Heart right ventricle (tissue), 16 donors: ENCODE measurements around the gene PIP5K1A. TPM values are rescaled to one million over a fixed set of nuclear protein-coding genes. Genes with fewer than 3 reads are reported as not detected.
A peak's percentile ranks its signal among the peaks of the same experiment; 100 is the strongest.

Experiments
- ATAC-seq, 8 donors: fragments of 200-7000 bp; cut with Tn5 transposase; one replicate each; pipeline ENCODE4 v1.9.1; 2020; ENCODE audit warnings: mild to moderate bottlenecking in 8 of 8, moderate library complexity in 8 of 8, moderate number of reproducible peaks in 1 of 8
- DNase-seq, 2 donors: peaks; one replicate each; pipeline ENCODE4 v3.0.0-alpha.2; 2020
- H3K27ac ChIP-seq, 10 donors: fragments of 200-600 bp; sonication (generic) in 2 of 10; one replicate each; pipeline versions ENCODE4 v1.5.0 to v1.8.0; 2020 to 2022; ENCODE audit warnings: mild to moderate bottlenecking in 3 of 10
- H3K27me3 ChIP-seq, 7 donors: fragments of 200-600 bp; one replicate each; pipeline ENCODE4 v1.8.0; 2021 to 2022; ENCODE audit warnings: mild to moderate bottlenecking in 2 of 7
- H3K36me3 ChIP-seq, 9 donors: fragments of 200-600 bp; sonication (generic) in 1 of 9; one replicate each; pipeline versions ENCODE4 v1.5.0 to v1.8.0; 2020 to 2022; ENCODE audit warnings: mild to moderate bottlenecking in 2 of 9
- H3K4me1 ChIP-seq, 9 donors: fragments of 200-600 bp; sonication (generic) in 1 of 9; one replicate each; pipeline versions ENCODE4 v1.5.0 to v1.8.0; 2020 to 2022; ENCODE audit warnings: mild to moderate bottlenecking in 4 of 9
- H3K4me3 ChIP-seq, 10 donors: fragments of 200-600 bp; sonication (generic) in 2 of 10; one replicate each; pipeline versions ENCODE4 v1.5.0 to v1.8.0; 2020 to 2022; ENCODE audit warnings: mild to moderate bottlenecking in 7 of 10, moderate library complexity in 2 of 10
- H3K9me3 ChIP-seq, 11 donors: fragments of 200-600 bp in 10 of 11; sonication (generic) in 2 of 11; one replicate each; pipeline versions ENCODE4 v1.5.0 to v1.8.0; 2013 to 2022; ENCODE audit warnings: mild to moderate bottlenecking in 2 of 11, control low read depth in 1 of 11, moderate library complexity in 1 of 11
- WGBS, 2 donors: extraction: QIAGEN DNeasy Blood & Tissue Kit; methylation state at CpG; one replicate each; pipeline ENCODE4 v1.1.7; 2013; ENCODE audit warnings: inconsistent platforms in 1 of 2; 5-methylcytosine and 5-hydroxymethylcytosine counted together
- intact Hi-C, 10 donors: fragments of 100-400 bp; cut with DNase I; formaldehyde crosslinking; loops; one replicate each; pipeline versions ENCODE4 v1.11.1 to v1.14.2; 2022
- polyA plus RNA-seq, 2 donors: library from polyadenylated mRNA; stranded (reverse); fragments of 200-250 nt; gene quantifications; one replicate each; pipeline ENCODE4 v1.2.3, GENCODE V29; 2013
- total RNA-seq, 10 donors: library from RNA; stranded (reverse); fragmentation: NEBNext Ultra II Directional in 3 of 10; extraction: Animal tissue kit (Norgen Biotek cat#: 25700) in 3 of 10; gene quantifications; one replicate each; pipeline versions ENCODE4 v1.2.1 to v1.2.4, GENCODE V29; 2021 to 2023
- TF ChIP-seq, protein P1 (sequence below), 9 donors: fragments of 200-600 bp; sonication (generic) in 2 of 9; IDR thresholded peaks; one replicate each; pipeline versions ENCODE4 v1.5.0 to v1.8.0; 2021 to 2022; ENCODE audit warnings: antibody characterized with exemption in 9 of 9, mild to moderate bottlenecking in 5 of 9, moderate library complexity in 1 of 9
- donor health status: Arrhythmogenic right ventricular cardiomyopathy.
- donor health status: ischemic (EF 13 %, LVEDD 7.1; RV severe dilation, severe dysfunction).
- donor health status: healthy with polysubstance abuse.
- donor health status: DM: no; HTN: yes; CAD: no.
- donor health status: DM: no; HTN: no; CAD: no.
- donor health status: ischemic (EF 25% LVEDD 6.9; RV normal size, moderate dysfunction).
- donor health status: ischemic (EF 25% LVEDD 5.7; RV mildly dilated, moderate dysfunction).
- donor health status: healthy.
- donor health status: DM: yes; HTN: yes; CAD: no.
- donor health status: Ischemic cardiomyopathy.
- donor health status: ischemic (EF 35%, LVEDD 5.7; RV mildly dilated, moderate dysfunction).
- donor health status: nonischemic (EF 11% LVEDD 7.7; RV severe dilation, severe dysfunction).
- donor health status: DM: yes; HTN: yes; CAD: no.
- donor health status: PGD.
- donor health status: ischemic (EF 29% LVEDD 5.4; RV normal size, mild dysfunction).
- donor health status: nonischemic (EF 23%, LVEDD 6.1; RV moderate dilation, normal function).

The PIP5K1A gene
- total and polyA plus RNA-seq, 12 donors: 11.5 to 48.0 (median 38.7) TPM

DNA sequence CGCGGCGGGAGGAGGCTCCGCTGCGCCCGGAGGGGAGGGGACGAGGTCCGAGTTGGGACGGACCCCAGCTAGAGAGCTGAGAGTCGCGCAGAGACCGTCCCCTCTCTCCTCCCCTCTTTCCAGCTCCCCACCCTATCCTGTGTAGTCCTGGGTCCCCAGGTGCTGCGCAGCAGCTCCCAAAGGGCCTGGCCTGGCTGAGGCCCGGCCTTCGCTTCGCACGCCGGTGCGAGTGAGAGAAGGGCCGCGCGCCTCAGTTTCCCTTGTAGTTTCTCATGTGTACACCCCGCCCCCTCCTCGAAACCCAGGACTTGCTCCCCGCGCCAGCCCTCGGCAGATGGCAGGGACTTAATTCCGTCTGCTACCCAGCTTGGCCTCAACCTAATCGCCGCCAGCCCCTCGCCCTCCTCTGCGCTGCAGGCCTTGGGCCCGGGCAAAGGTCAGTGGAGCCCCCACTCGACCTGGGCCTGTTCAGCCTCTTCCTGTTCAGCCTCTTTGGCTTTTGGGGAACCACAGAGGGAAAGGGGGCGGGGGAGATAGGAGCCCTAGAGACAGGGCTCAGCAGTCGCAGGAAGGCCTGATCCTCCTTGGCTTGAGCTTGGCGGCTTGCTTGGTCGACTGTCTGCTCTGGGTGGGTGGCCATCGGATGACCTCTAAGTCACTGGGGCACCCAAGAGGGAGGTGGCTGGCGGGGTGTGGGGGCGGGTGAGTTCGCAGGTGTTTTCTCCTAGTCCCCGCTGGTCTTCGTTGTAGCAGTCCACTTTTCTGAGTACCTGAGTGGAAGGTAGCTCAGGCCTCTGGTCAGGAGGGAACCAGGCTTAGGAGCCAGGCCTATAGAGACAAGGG is 84.8 kb downstream of the PIP5K1A start:
- 9 to 11% methylated on average over 44 of the region's 44 CpGs for WGBS, 2 donors
- TF ChIP-seq, protein P1, sequence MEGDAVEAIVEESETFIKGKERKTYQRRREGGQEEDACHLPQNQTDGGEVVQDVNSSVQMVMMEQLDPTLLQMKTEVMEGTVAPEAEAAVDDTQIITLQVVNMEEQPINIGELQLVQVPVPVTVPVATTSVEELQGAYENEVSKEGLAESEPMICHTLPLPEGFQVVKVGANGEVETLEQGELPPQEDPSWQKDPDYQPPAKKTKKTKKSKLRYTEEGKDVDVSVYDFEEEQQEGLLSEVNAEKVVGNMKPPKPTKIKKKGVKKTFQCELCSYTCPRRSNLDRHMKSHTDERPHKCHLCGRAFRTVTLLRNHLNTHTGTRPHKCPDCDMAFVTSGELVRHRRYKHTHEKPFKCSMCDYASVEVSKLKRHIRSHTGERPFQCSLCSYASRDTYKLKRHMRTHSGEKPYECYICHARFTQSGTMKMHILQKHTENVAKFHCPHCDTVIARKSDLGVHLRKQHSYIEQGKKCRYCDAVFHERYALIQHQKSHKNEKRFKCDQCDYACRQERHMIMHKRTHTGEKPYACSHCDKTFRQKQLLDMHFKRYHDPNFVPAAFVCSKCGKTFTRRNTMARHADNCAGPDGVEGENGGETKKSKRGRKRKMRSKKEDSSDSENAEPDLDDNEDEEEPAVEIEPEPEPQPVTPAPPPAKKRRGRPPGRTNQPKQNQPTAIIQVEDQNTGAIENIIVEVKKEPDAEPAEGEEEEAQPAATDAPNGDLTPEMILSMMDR (IDR thresholded peaks at IDR 0.05): no peak
- no peaks in the 10 kb centered on the region for H3K9me3 ChIP-seq
- DNase-seq (peak in 1 of 2 donors; percentile 32), ATAC-seq (peak in 2 of 8 donors; percentile 0 to 15)
- H3K27ac ChIP-seq: peak overlapping the region; percentile 94 to 99 (median 97)
- no peaks in the 10 kb centered on the region for H3K27me3 ChIP-seq
- intact Hi-C loops: loop anchor here in 3 of 10 donors (5.0 to 10.0 kb wide), 3 partner anchors 44 to 114 kb away; partner anchors contain the start of genes PI4KB (in 1 of the 3), PSMB4 (in 1 of the 3) and RFX5 (in 1 of the 3)
- peaks cover 0 to 35% (median 25%) of the 10 kb centered on the region in 9 donors for H3K36me3 ChIP-seq
- peak overlapping the region; percentile 73 to 96 (median 86) for H3K4me3 ChIP-seq
- peaks cover 0 to 30% (median 20%) of the 10 kb centered on the region in 9 donors for H3K4me1 ChIP-seq

DNA sequence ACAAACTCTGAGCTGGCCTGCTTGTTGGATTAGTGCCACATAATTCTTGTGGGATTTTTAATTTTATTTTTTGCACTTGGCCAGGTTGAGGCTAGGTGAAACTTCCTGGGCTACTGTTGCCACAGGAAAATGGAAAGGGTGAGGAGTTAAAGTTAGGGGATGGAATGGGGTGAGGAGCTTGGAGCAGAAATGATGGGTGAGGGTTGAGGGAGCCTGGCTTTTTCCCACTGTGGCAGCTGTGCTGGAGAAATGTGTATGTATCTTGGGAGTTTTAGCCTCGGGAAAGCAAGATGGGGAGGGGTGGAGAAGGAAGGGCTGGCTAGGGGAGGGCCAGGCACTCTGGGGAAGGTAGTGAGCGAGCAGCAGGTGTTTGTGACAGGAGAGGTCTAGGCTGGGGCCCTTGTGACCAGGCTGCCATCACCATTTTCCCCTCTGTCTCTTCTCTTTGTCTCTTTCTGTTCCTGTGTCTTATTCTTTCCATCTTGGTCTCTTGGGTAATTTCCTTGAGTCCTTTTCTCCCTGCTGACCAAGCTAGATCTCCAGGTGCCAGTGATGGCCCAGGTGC is 85.7 kb downstream of the PIP5K1A start:
- H3K4me1 ChIP-seq: peaks cover 0 to 30% (median 20%) of the 10 kb centered on the region in 9 donors
- TF ChIP-seq, protein P1 (IDR thresholded peaks at IDR 0.05): no peak
- intact Hi-C loops: loop anchor here in 3 of 10 donors (5.0 to 10.0 kb wide), 3 partner anchors 43 to 113 kb away; partner anchors contain the start of genes PI4KB (in 1 of the 3), PSMB4 (in 1 of the 3) and RFX5 (in 1 of the 3)
- peaks cover 0 to 45% (median 31%) of the 10 kb centered on the region in 9 donors for H3K36me3 ChIP-seq
- peak overlapping the region in 6 of 10 donors; percentile 94 to 99 (median 96) for H3K27ac ChIP-seq
- peak overlapping the region in 6 of 10 donors; percentile 73 to 93 (median 84) for H3K4me3 ChIP-seq
- WGBS, 2 donors: 67 to 72% methylated on average over 2 of the region's 2 CpGs
- ATAC-seq: no peak
- DNase-seq: no peak
- H3K9me3 ChIP-seq: no peaks in the 10 kb centered on the region
- no peaks in the 10 kb centered on the region for H3K27me3 ChIP-seq

DNA sequence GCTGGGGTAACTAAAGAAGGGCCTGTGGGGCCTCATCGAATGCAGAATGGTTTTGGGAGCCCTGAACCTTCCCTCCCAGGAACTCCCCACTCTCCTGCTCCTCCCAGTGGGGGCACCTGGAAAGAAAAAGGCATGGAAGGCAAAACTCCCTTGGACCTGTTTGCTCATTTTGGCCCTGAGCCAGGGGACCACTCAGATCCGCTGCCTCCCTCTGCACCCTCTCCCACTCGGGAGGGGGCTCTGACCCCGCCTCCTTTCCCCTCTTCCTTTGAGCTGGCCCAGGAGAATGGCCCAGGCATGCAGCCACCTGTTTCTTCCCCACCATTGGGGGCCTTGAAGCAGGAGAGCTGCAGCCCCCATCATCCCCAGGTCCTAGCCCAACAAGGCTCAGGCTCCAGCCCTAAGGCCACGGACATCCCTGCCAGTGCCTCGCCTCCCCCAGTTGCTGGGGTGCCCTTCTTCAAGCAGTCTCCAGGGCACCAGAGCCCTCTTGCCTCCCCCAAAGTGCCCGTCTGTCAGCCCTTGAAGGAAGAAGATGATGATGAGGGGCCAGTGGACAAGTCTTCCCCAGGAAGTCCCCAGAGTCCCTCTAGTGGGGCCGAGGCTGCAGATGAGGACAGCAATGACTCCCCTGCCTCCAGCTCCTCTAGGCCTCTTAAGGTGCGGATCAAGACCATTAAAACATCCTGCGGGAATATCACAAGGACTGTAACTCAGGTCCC is 88.4 kb downstream of the PIP5K1A start:
- DNase-seq: no peak

More for the DNA sequence above, 88.4 kb downstream of the PIP5K1A start:
- Histone ChIP-seq H3K36me3 (peaks cover 0 to 71% (median 56%) of the 10 kb centered on the region in 9 donors), H3K27me3 (no peaks in the 10 kb centered on the region), H3K27ac (no peak overlapping the region), H3K9me3 (no peaks in the 10 kb centered on the region), H3K4me3 (no peak overlapping the region), H3K4me1 (peaks cover 0 to 24% (median 15%) of the 10 kb centered on the region in 9 donors)
- TF ChIP-seq, protein P1 (IDR thresholded peaks at IDR 0.05): no peak
- WGBS, 2 donors: 85 to 87% methylated on average over 10 of the region's 10 CpGs
- ATAC-seq: no peak
- intact Hi-C loops: loop anchor here in 1 of 10 donors (10.0 kb wide), 1 partner anchor 58 kb away; the partner anchor contains the start of gene RFX5
